Pancreas (tissue), 10 donors: ENCODE data around the gene PPP2R2C. TPM values are rescaled to one million over a fixed set of nuclear protein-coding genes. Genes with fewer than 3 reads are reported as not detected.

Experiments used
- ATAC-seq, 4 donors: fragments of 200-7000 bp; cut with Tn5 transposase; one replicate each; pipeline versions ENCODE4 v1.8.0 to v1.9.1; 2020; ENCODE audit warnings: mild to moderate bottlenecking in 4 of 4, moderate library complexity in 4 of 4
- DNase-seq, 6 donors: peaks; one replicate each; pipeline ENCODE4 v3.0.0-alpha.2; 2020
- FAIRE-seq: peaks from 2 replicates; lab custom pipeline; 2012; peaks lifted over from hg19 to GRCh38; lab: Jason Lieb, UNC
- H3K27ac ChIP-seq, 4 donors: fragments of 200-600 bp; sonication (generic); 1 replicate in 3 of 4; 2 replicates in 1 of 4; pipeline versions ENCODE4 v1.5.0 to v1.8.0; 2020
- H3K27me3 ChIP-seq, 4 donors: fragments of 200-600 bp; one replicate each; pipeline ENCODE4 v1.8.0; 2021
- H3K36me3 ChIP-seq, 3 donors: fragments of 200-600 bp; sonication (generic) in 1 of 3; one replicate each; pipeline versions ENCODE4 v1.5.0 to v1.8.0; 2020 to 2021
- H3K4me1 ChIP-seq, 3 donors: fragments of 200-600 bp; one replicate each; pipeline ENCODE4 v1.8.0; 2021
- H3K4me3 ChIP-seq, 4 donors: fragments of 200-600 bp; sonication (generic) in 2 of 4; one replicate each; pipeline versions ENCODE4 v1.5.0 to v1.8.0; 2020 to 2021
- H3K9me3 ChIP-seq, 4 donors: fragments of 200-600 bp; one replicate each; pipeline ENCODE4 v1.8.0; 2021
- WGBS, 2 donors: extraction: QIAGEN DNeasy Blood & Tissue Kit; methylation state at CpG; one replicate each; pipeline ENCODE4 v1.1.7; 2013; 5-methylcytosine and 5-hydroxymethylcytosine counted together
- intact Hi-C, 3 donors: fragments of 100-400 bp; cut with DNase I; formaldehyde crosslinking; loops; one replicate each; pipeline versions ENCODE4 v1.11.1 to v1.14.2; 2022
- polyA plus RNA-seq, 2 donors: library from polyadenylated mRNA; stranded (reverse); fragments of 200-250 nt; gene quantifications; one replicate each; pipeline ENCODE4 v1.2.3, GENCODE V29; 2013
- total RNA-seq, 6 donors: library from RNA; stranded (reverse); fragmentation: NEBNext Ultra II Directional in 4 of 6; extraction: Animal tissue kit (Norgen Biotek cat#: 25700) in 4 of 6; gene quantifications; one replicate each; pipeline versions ENCODE4 v1.2.1 to v1.2.4, GENCODE V29; 2021 to 2023
- TF ChIP-seq, protein P1 (sequence below), 4 donors: fragments of 200-600 bp; sonication (generic) in 3 of 4; IDR thresholded peaks; one replicate each; pipeline versions ENCODE4 v1.5.0 to v1.8.0; 2021; ENCODE audit warnings: antibody characterized with exemption in 4 of 4
- donor health status: healthy with polysubstance abuse.
- donor health status: DM: no; HTN: no; CAD: no; lungs with moderate emphysema.
- donor health status: DM: no; HTN: no; CAD: no.
- donor health status: control.
- donor health status: control.
- donor health status: Bipolar disorder and iron deficiency.
- donor health status: DM: yes; HTN: yes; CAD: no.
- donor health status: DM: no; HTN: no; CAD: no.
- donor health status: DM: no; HTN: no; CAD: no.
- donor health status: DM: yes; HTN: yes; CAD: no.

The PPP2R2C gene
- total and polyA plus RNA-seq, 8 donors = 0.05 to 2.0 (median 0.55) TPM

DNA sequence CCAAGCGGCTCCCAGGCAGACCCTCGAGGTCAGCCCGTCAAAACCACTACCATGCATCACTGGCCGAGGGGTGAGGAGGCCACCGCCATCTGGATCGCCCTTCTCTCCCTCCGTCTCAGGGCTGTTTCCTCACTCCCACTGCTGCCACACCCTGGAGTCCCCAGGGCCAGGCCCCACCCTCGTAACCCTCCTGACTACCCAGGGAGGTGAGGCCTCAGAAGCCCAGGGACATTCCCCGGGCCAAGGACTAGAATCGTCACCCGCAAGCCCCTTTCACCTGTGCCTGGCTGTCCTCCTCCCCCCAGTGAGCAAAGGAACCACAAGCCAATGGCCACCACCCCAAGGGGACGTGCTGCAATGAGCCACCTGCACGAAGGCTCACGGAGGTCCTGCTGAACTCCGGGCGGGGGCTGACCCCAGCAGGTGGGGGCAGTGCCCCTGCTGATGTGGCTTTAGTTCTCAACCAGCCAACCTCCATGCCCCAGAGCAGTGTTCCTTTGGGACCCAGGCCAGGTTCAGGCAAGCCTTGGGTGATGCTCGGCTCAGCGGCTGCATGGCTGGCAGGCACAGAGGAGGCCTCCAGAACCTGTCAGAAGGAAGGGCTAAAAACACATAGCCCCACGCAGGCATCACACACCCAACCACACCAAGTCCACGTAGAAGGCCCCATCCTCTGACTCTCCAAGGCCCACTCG lies 23.8 kb downstream of the PPP2R2C start:
- H3K27me3 ChIP-seq = peaks cover 0 to 3% (median 0%) of the 10 kb centered on the region in 4 donors
- FAIRE-seq = no peak

DNA sequence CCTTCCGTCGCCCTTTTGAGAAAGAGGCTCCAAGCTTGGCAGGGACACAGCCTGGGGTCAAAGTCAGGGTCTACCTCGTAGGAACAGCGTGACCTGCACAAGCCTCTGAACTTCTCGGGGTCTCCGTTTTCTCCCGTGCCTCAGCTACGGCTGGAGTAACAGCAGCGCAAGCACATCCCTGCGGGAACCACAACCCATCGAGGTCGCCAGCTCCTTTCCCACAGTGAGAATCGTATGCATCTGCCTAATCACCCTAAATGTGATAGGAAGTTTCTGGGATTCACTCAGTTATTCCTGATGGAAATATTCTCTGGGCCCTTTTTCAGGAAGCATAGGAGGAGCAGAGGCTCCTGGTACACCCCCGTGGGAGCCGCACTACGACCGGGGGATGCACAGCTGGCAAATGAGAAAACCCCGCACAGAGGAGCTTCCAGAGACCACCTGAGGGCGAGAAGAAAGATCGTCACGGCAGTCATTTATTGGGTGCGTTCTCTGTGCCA lies 24.7 kb downstream of the PPP2R2C start:
- no peak overlapping the region for H3K27ac ChIP-seq
- no peak for ATAC-seq
- intact Hi-C loops = no loop called here
- H3K4me1 ChIP-seq = no peaks in the 10 kb centered on the region
- WGBS, 2 donors = 51 to 57% methylated on average over 22 of the region's 22 CpGs
- H3K27me3 ChIP-seq = peaks cover 0 to 5% (median 2%) of the 10 kb centered on the region in 4 donors
- H3K4me3 ChIP-seq = no peak overlapping the region
- H3K36me3 ChIP-seq = no peaks in the 10 kb centered on the region
- no peaks in the 10 kb centered on the region for H3K9me3 ChIP-seq
- no peak for DNase-seq
- no peak for FAIRE-seq
- TF ChIP-seq, protein P1, sequence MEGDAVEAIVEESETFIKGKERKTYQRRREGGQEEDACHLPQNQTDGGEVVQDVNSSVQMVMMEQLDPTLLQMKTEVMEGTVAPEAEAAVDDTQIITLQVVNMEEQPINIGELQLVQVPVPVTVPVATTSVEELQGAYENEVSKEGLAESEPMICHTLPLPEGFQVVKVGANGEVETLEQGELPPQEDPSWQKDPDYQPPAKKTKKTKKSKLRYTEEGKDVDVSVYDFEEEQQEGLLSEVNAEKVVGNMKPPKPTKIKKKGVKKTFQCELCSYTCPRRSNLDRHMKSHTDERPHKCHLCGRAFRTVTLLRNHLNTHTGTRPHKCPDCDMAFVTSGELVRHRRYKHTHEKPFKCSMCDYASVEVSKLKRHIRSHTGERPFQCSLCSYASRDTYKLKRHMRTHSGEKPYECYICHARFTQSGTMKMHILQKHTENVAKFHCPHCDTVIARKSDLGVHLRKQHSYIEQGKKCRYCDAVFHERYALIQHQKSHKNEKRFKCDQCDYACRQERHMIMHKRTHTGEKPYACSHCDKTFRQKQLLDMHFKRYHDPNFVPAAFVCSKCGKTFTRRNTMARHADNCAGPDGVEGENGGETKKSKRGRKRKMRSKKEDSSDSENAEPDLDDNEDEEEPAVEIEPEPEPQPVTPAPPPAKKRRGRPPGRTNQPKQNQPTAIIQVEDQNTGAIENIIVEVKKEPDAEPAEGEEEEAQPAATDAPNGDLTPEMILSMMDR (IDR thresholded peaks at IDR 0.05) = no peak

More for the DNA sequence above, 23.8 kb downstream of the PPP2R2C start:
- no peaks in the 10 kb centered on the region for H3K4me1 ChIP-seq
- no peak overlapping the region for H3K27ac ChIP-seq
- intact Hi-C loops = no loop called here
- H3K36me3 ChIP-seq = no peaks in the 10 kb centered on the region
- no peaks in the 10 kb centered on the region for H3K9me3 ChIP-seq
- TF ChIP-seq, protein P1 (IDR thresholded peaks at IDR 0.05) = no peak
- 57 to 64% methylated on average over 21 of the region's 21 CpGs for WGBS, 2 donors
- DNase-seq = peak in 1 of 6 donors; percentile 42
- no peak for ATAC-seq
- no peak overlapping the region for H3K4me3 ChIP-seq

DNA sequence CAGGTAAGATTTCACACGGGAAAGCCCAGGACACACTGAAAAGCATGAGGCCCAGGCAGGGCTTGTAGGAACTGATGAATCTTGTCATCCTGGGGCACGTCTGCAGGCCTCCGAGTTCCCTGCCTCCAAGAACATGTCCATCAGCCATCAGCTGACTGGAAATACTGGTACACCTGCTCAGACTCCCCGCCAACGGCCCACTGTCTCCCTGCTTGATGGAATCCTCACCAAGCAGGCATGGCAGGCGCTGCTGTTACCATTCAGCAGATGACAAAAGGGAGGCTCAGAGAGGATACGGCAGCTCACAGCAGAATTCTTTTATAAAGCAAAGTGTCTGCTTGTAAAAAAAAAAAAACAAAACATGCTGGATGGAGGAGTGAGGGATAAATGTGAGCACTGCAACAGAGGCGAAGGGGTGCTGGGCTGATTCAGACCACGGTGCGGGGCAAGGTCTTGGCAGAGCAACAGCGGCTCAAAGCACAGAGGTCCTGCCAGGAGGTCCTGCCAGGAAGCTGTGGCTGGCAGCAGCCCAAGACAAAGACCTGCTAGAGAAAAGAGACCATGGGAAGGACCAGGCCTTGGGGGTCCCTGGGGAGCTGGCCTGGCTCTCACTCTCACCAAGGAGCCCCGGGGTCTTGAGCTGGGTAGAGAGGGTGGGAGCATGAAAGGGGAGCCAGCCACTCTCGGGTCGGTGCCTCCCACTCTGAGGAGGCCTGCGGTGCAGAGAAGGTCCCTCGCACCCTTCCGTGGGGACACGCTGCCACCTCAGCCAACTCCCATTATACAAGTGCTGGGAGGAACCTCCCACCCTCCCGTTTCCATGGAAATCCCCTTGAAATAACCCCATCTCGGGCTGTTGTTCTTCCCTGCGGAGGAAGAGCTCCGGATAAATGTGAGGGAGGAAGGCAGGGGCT lies 25.6 kb downstream of the PPP2R2C start:
- H3K4me3 ChIP-seq = no peak overlapping the region
- peak in 1 of 4 donors; percentile 57 for ATAC-seq
- FAIRE-seq = no peak
- peak in 2 of 6 donors; percentile 13 to 40 for DNase-seq
- TF ChIP-seq, protein P1 (IDR thresholded peaks at IDR 0.05) = no peak
- intact Hi-C loops = no loop called here
- H3K27ac ChIP-seq = no peak overlapping the region
- peaks cover 0 to 5% (median 2%) of the 10 kb centered on the region in 4 donors for H3K27me3 ChIP-seq
- H3K36me3 ChIP-seq = no peaks in the 10 kb centered on the region
- WGBS, 2 donors = 24 to 31% methylated on average over 22 of the region's 22 CpGs
- H3K4me1 ChIP-seq = no peaks in the 10 kb centered on the region
- no peaks in the 10 kb centered on the region for H3K9me3 ChIP-seq

DNA sequence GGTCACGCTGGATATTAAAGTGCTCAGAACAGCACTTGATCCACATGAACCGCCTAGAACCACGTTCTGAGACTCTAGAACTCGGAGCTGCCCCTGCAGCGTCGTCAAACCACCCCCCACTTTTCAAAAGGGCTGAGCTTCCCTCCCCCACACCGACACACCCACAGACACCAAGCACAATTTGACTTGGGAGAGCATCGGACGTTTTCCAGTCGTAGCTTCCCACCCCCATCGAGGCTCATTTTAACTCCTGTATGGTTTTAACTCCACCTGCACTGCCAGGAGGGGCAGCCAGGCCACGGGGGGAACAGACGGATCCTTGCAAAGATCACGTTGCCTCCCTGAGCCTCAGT lies 26.3 kb downstream of the PPP2R2C start:
- DNase-seq (no peak), FAIRE-seq (no peak), ATAC-seq (no peak)
- no peaks in the 10 kb centered on the region for H3K9me3 ChIP-seq
- H3K36me3 ChIP-seq = no peaks in the 10 kb centered on the region
- peaks cover 0 to 5% (median 2%) of the 10 kb centered on the region in 4 donors for H3K27me3 ChIP-seq
- H3K4me1 ChIP-seq = no peaks in the 10 kb centered on the region
- H3K4me3 ChIP-seq = no peak overlapping the region
- intact Hi-C loops = no loop called here
- TF ChIP-seq, protein P1 (IDR thresholded peaks at IDR 0.05) = no peak
- WGBS, 2 donors = 52 to 63% methylated on average over 14 of the region's 14 CpGs
- H3K27ac ChIP-seq = no peak overlapping the region
